ENCODE measurements around the gene REEP3.

The REEP3 gene

DNA sequence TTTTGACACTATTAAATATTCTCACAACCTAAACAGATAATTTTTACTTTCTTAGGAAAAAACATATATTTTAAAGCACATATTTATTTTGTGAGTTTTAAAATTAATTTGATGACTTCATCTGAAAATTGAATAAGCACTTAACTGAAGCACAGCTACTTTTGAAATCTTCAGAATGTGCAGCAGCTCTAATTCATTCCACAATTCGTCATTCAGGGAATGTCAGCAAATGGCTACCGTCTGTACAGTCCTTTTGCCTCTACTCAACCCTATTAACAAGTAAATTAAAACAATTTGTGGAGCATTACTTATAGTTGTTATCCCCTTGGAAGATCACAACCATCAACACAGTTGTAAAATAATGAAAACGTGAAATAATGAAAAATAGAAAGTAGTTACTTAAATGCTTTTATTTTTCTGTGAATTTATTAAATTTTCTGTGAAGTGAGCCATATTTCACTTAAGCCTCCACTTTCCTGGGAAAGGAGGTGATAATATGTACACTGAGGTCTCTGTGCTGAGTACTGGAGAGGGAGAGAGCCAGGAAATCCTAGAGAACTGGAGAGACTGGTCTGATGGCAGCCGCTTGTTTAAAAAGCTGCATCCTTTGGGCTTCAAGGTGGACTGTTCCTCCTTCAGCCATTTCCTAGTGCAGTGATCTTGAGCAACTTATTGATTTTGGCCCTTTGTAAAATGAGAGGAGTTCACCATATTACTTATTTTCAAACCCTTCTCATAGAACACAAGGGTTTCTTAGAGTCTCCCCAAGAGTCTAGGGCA lies 70.6 kb downstream of the REEP3 start:
- no peak for DNase-seq

- DNase-seq, result no peak
Observed at GRCh38 chr10:63593576-63593975, 72.4 kb downstream of the REEP3 start.

DNA sequence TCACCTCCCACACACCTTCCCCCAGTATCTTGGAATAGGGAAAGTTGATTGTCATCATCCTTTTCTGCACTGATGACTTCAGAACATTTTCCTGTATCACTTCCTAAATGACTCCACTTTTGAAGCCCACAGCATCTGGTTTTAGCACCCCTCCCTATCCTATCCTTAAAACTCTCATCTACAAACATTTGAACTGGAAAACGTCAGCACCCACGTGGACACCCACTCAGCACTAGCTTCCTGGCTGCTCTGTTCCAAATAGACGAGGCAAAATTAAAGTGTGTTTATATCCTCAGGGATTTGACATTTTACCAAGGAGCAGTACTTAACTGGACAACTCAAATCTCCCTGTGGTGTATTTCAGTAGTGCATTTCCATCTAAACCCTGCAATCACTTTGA lies 73.9 kb downstream of the REEP3 start:
- DNase-seq, result peak in 1 of 3 donors; percentile 4

DNA sequence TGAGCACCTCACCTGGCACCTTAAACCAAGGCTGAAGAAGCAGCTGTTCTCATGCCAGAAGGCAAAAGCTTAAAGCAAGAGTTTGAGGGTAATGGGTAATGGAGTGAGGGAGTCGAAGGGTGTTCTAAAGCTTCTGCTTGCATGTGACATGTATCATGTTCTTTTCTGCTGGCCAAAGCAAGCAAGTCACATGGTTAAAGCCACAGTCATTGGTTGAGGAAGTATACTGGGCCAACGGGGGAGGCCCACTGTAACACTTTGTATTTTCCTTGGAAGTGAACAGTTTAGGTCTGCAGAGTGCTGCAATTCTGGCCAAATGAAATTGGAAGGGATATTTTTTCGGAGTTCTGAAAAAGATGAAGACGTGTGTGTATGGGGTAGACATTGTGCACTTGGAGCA lies 75.7 kb downstream of the REEP3 start:
- DNase-seq, result peak in 2 of 3 donors; percentile 7 to 25

- DNase-seq, result no peak
Observed at GRCh38 chr10:63600540-63600939, 79.3 kb downstream of the REEP3 start.

DNA sequence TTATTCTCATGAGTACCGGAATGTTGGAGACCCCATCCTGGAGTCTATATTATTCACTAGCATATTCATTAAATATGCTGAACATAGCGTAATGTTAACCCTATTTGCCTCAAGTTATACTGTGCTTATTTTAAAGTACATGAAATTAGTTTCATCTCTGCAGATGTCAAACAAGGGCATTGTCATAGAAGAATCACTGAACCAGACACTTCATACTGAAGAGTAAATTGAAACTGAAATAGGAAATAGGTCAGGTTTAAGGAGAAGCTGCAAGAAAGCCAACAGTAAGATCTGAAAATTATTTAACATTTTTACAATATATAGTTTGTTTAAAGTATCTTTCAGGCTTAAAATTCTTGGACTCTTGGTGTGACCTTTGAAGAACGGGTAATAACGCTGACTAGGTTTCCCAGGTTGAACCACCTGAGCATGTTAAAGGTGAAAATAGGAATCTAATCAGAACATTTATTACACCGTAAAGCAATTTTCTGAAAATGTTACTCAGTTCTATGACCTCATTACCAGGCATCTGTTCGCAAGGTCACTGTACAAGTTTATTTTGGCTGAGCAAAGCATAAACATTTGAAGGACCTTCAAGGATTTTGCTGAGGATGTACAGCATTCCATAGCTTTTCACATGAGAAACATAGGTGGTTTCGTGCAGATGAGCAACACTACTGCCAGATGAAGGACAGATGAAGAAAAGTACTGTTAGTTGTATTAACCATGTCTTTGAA lies 82.7 kb downstream of the REEP3 start:
- no peak for DNase-seq

DNA sequence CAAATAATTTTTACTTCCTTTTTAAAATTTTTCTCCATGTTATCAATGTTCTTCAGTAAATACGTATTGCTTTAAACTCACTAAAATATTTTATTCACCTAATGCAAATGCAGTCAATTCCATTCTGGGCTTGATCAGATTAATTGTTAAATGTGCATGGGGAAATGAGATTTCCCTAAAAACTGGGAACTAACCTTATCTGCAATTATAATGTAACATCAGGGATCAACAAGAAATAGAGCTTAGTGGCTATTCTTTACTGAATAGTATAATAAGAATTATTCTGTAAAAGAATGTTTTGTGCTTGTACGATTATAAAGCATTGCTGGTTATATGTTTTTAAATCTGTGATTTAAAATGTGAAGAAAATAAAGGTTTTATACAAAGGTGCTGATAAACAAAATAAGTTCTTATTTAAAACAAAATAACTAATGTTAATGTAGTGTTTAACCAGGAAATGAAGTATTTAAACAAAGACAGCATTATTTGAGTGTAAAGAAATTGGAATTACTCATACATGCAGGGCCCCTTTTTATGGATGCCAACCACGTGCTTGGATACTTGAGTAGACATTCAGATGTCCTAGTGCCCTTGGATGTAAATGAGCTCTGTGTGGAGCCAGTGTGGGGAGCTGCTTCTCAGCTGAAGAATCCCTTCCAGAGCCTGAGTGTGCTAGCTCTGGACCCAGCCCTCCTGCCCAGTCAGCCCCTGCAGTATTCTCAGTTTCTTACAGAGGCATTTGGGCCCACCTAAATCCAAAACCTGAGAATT lies 84.2 kb downstream of the REEP3 start:
- no peak for DNase-seq

GRCh38 chr10:63608511-63608910 lies 87.3 kb downstream of the REEP3 start:
- DNase-seq, result no peak

DNA sequence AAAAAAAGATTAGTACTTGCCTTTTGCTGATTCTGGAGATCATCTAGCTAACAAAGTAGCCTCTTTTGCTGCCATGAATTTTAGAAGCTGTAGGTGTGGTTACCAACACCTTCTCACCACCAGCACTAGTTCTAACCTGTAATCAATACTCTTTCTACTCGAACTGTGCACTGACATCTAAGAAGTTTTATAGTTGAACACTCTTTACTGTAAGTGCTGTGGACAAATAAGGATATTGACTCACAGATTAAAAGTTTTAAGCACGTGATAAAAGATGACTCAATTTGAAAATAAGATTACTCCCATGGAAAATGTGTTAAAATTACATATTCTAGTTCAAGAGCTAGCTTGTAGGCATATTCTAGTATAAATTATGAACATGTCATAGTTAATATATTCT lies 89.9 kb downstream of the REEP3 start:
- no peak for DNase-seq

GRCh38 chr10:63614371-63614891 lies 93.2 kb downstream of the REEP3 start:
- no peak for DNase-seq

GRCh38 chr10:63618552-63618951 lies 97.4 kb downstream of the REEP3 start:
- no peak for DNase-seq

DNA sequence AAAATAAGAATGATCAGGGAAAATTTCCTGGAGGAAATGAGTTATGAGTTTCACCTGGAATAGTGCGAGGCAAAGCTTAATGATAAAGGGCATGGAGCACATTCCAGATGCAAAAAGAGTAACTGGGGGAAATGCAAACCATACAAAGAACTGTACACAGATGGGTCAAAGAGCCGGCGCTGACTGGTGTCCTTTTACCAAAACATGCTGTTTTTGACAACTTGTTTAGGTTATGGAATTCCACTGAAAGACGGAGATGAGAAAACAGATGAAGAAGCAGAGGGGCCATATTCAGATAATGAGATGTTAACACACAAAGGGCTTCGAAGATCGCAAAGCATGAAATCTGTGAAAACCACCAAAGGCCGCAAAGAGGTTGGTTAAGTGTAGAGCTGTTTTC lies 98.2 kb downstream of the REEP3 start:
- no peak for DNase-seq

DNA sequence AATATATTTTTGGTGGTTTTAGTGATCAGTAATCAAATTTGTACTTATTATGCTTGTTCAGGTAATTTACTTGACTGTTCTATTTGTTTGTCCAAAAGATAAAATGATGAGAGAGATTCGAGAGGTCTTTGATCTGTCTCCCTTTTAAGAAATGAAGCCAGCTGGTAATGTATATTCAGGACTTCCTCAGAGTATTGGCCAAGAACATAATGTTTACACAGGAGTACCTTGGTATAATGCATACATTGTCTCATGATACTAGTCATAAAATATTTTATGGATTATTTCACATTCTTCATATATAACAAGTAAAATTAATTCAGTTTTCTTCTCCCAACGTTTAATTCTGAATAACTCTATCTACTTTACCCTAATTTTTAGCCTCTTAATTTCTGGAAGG lies 100.9 kb downstream of the REEP3 start:
- no peak for DNase-seq

GRCh38 chr10:63624701-63625100 lies 103.5 kb downstream of the REEP3 start:
- no peak for DNase-seq

GRCh38 chr10:63627396-63627795 lies 106.2 kb downstream of the REEP3 start:
- DNase-seq, result no peak

- DNase-seq, result no peak
Observed at GRCh38 chr10:63627881-63628296, 106.7 kb downstream of the REEP3 start.

DNA sequence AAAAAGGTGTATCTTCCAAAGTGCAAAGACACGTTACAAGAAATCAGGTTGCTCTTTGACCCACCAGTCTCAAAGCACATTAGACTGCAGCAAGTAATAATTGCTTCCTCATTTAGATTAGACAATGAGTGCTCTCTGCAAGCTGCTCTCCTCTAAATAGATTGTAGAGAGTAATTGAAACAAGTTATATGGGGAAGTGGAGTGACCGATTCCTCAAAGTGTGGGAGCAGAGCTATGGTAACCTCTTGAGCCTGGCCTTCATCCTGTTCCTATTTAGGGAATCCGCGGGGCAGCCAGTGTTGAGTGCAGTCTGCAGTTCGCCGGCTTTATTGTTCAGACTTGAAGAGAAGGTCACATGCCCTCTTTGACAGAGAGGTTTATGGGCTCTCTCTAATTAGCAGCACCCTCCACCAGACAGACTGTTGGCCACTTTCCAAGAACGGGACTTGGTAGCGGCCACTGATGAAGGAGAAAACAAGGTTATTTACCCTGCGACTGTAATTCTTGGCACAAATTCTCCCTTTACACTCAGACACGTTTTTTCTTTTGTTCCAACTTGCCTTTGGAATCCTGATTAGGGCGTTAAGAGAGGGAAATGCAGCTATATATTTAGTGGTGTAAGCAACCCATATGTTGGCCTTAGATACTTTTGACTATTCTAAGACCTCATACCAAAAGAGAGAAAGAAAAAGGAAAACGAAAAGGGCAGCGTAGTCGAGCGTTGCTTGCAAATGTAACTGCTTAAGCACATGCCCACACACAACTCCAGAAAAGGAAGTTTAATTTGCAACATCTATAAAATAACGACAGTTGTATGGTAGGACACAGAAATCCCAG lies 107.5 kb downstream of the REEP3 start:
- peak; percentile 77 to 90 (median 84) for DNase-seq

- DNase-seq, result peak; percentile 83 to 91 (median 87)
Observed at GRCh38 chr10:63629363-63630084, 108.3 kb downstream of the REEP3 start.

DNA sequence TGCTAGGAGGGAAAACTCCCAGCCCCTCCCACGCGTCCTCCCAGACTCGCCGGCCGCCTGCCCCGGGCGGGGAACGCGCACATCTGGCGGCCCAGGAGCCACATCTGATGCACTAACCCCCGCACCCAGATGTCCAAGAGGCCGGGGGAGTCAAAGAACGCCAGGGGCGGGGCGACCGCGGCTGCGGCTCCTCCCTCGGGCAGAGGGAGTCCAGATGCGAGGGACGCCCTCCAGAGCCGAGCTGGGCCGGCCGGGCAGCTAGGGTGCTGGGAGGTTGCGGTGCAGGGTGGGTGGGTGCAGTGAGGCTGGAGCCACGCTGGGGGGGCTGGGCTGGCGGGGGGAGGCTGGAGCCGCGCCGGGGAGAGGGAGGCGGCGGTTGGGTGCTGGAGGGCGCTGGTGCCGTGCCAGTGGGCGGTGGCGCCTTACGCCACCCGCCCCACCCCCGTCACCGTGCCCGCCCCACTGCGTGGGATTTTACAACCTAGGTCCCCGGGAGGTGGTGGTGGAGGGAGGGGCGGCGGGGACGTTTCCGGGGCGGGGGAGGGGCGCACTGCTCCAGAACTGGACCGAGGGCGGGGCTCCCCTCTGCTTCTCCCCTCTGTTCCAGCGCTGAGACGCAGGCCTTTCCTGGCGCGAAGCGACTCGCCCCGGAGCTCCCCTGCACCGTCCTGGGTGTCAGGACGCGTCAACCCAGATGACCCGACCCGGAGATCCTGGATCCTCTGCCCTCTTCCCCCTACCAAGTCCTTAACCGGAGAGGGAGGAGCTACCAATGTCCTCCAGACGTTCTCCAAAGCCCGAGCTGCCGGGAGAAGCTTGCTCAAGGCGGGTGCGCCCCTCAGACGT lies 109.1 kb downstream of the REEP3 start:
- peak; percentile 74 to 88 (median 74) for DNase-seq

DNA sequence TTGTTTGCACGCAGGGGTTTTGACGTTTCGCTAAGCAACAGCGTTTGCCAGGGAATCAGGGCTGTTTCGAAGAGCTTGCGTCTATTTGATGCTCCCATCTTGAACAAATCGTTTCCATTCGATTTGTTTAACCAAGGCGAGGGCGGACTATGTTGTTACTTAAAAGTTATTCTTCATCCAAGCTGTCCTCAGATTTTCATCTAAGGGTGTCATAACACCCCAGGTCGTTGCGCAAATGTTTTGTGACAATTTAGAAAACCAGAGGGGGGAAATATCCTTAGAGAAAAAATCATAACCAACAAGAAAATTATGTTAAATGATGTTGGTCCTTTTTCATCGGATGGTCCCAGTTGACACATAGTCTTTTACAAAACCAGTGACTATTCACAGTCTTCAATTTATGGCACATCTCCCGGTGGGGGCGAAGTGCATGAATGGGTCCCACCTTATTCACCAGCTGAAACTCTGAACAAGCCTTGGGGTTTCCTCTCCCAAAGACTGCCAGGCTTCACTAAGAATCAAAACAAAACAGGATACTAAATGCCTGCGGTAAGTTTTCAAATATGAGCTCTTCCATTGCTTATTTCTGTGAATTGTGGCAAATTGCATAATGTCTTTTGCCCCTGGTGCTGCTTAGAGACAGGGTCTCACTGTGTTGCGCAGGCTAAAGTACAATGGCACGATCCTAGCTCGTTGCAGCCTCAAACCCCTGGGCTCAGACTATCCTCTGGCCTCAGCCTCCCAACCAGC lies 109.9 kb downstream of the REEP3 start:
- DNase-seq, result no peak

Data from suppressor macrophage treated with lipopolysaccharide for 1 hour (primary cell).